Lung (tissue), 16 donors: Measurements from ENCODE around the gene C9orf153. TPM values are rescaled to one million over a fixed set of nuclear protein-coding genes. Genes with fewer than 3 reads are reported as not detected.

Experiments used
- ATAC-seq: fragments of 200-7000 bp; cut with Tn5 transposase; one replicate; pipeline ENCODE4 v1.9.1; 2020; ENCODE audit warnings: moderate number of reproducible peaks; ENCODE audit not compliant: insufficient read depth, low FRiP score
- DNase-seq, 3 donors: peaks; one replicate each; pipeline ENCODE4 v3.0.0-alpha.2; 2013 to 2017
- H3K27ac ChIP-seq, 2 donors: one replicate each; pipeline ENCODE4 v1.5.1; 2013; ENCODE audit warnings: mild to moderate bottlenecking in 2 of 2, moderate library complexity in 2 of 2, control low read depth in 1 of 2, inconsistent platforms in 1 of 2, low read depth in 1 of 2, low read length in 1 of 2
- H3K27me3 ChIP-seq, 3 donors: one replicate each; pipeline ENCODE4 v1.5.1; 2013; ENCODE audit warnings: low read length in 2 of 3; ENCODE audit not compliant: control insufficient read depth in 3 of 3, insufficient read depth in 3 of 3
- H3K36me3 ChIP-seq, 4 donors: one replicate each; pipeline ENCODE4 v1.5.1; 2013; ENCODE audit warnings: low read length in 4 of 4, mild to moderate bottlenecking in 1 of 4, moderate library complexity in 1 of 4; ENCODE audit not compliant: control insufficient read depth in 4 of 4, insufficient read depth in 4 of 4
- H3K4me1 ChIP-seq, 5 donors: one replicate each; pipeline ENCODE4 v1.5.1; 2013; ENCODE audit warnings: low read length in 5 of 5, mild to moderate bottlenecking in 2 of 5, moderate library complexity in 1 of 5; ENCODE audit not compliant: control insufficient read depth in 5 of 5, insufficient read depth in 5 of 5
- H3K4me3 ChIP-seq: one replicate; pipeline ENCODE4 v1.5.1; 2013; ENCODE audit warnings: mild to moderate bottlenecking, control low read depth, moderate library complexity
- H3K9ac ChIP-seq, 2 donors: one replicate each; pipeline ENCODE4 v1.5.1; 2013; ENCODE audit warnings: low read length in 2 of 2, control low read depth in 1 of 2; ENCODE audit not compliant: insufficient read depth in 1 of 2
- H3K9me3 ChIP-seq, 4 donors: one replicate each; pipeline ENCODE4 v1.5.1; 2013; ENCODE audit warnings: low read length in 3 of 4, mild to moderate bottlenecking in 1 of 4, moderate library complexity in 1 of 4; ENCODE audit not compliant: control insufficient read depth in 4 of 4, insufficient read depth in 3 of 4
- WGBS, 2 donors: extraction: QIAGEN DNeasy Blood & Tissue Kit; methylation state at CpG; one replicate each; pipeline ENCODE4 v1.1.7; 2013; 5-methylcytosine and 5-hydroxymethylcytosine counted together
- long read RNA-seq, 5 donors: transcript quantifications; one replicate each; lab custom pipeline, GENCODE V29; 2026
- polyA plus RNA-seq, 2 donors: library from polyadenylated mRNA; stranded (reverse); fragments of 200-250 nt; gene quantifications; one replicate each; pipeline ENCODE4 v1.2.1, GENCODE V29; 2013
- total RNA-seq, 2 donors: library from RNA; depleted of rRNA in 1 of 2; stranded (reverse); fragments of >200 nt in 1 of 2; gene quantifications; one replicate each; pipeline ENCODE4 v1.2.1, GENCODE V29; 2014 to 2021
- TF ChIP-seq, protein P1 (sequence below): IDR thresholded peaks from 2 replicates; pipeline ENCODE4 v1.5.1; 2012; ENCODE audit warnings: mild to moderate bottlenecking; ENCODE audit errors: control extremely low read depth, extremely low read depth
- donor health status: control.
- donor health status: control.
- donor health status: Bipolar disorder and iron deficiency.
- donor health status: healthy.
- donor health status: DM: yes; HTN: yes; CAD: no.

Gene C9orf153
- total RNA-seq (1 to 10 TPM in 1 of 2 donors, under 1 TPM in 1; 0.12 to 2.7 TPM), polyA plus RNA-seq (under 1 TPM; 0.02 to 0.26 TPM)
- long read RNA-seq, donor 1 = 0 reads
- long read RNA-seq, donor 2 = 0 reads
- long read RNA-seq, donor 3 = 0 reads
- long read RNA-seq, donor 4 = 0 reads
- long read RNA-seq, donor 5 = 0 reads

- ATAC-seq (no peak), DNase-seq (no peak)
- H3K36me3 ChIP-seq = peaks cover 4 to 24% (median 11%) of the 10 kb centered on the region in 4 donors
- TF ChIP-seq, protein P1, sequence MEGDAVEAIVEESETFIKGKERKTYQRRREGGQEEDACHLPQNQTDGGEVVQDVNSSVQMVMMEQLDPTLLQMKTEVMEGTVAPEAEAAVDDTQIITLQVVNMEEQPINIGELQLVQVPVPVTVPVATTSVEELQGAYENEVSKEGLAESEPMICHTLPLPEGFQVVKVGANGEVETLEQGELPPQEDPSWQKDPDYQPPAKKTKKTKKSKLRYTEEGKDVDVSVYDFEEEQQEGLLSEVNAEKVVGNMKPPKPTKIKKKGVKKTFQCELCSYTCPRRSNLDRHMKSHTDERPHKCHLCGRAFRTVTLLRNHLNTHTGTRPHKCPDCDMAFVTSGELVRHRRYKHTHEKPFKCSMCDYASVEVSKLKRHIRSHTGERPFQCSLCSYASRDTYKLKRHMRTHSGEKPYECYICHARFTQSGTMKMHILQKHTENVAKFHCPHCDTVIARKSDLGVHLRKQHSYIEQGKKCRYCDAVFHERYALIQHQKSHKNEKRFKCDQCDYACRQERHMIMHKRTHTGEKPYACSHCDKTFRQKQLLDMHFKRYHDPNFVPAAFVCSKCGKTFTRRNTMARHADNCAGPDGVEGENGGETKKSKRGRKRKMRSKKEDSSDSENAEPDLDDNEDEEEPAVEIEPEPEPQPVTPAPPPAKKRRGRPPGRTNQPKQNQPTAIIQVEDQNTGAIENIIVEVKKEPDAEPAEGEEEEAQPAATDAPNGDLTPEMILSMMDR = no peak
- H3K9ac ChIP-seq = no peak within 1 kb of the TSS
- no peaks in the 10 kb centered on the region for H3K9me3 ChIP-seq
- no peaks in the 10 kb centered on the region for H3K27me3 ChIP-seq
- H3K4me1 ChIP-seq = peaks cover 4 to 33% (median 6%) of the 10 kb centered on the region in 5 donors
- H3K4me3 ChIP-seq = no peak within 1 kb of the TSS
- H3K27ac ChIP-seq = no peak within 1 kb of the TSS
- 86 to 95% methylated on average over 8 of the region's 8 CpGs for WGBS, 2 donors
Observed at GRCh38 chr9:86259557-86259956, at the start of gene C9orf153. Gene C9orf153, minus strand, starts transcription at chr9:86259657. Its CDS starts 30,054 bp downstream, at chr9:86229603.

DNA sequence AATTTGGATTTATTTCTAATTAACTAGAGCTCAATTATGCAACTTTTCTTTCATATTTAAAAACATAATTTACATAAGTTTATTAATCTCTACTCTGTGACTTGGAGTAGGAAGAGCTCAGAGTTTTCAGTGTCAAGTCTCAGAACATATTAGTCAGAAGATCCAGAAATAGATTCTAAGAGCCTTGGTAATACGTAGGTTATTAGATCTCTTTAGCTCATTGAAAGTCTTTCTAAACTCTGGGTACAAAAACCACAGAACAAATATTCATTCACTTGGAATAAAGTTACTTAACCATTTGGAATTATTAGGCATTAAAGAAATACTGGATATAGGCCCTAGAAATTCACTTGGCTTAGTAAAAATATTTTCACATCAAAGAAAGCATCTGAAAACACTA is 49.2 kb upstream of the C9orf153 start:
- WGBS, 2 donors = 76 to 98% methylated on average over 1 of the region's 1 CpG
- Histone ChIP-seq H3K9me3 (no peaks in the 10 kb centered on the region), H3K27ac (no peak overlapping the region), H3K9ac (no peak overlapping the region), H3K36me3 (peaks cover 11 to 42% (median 30%) of the 10 kb centered on the region in 4 donors), H3K27me3 (no peaks in the 10 kb centered on the region), H3K4me1 (no peaks in the 10 kb centered on the region), H3K4me3 (no peak overlapping the region)
- ATAC-seq (no peak), DNase-seq (no peak)
- TF ChIP-seq, protein P1 = no peak

DNA sequence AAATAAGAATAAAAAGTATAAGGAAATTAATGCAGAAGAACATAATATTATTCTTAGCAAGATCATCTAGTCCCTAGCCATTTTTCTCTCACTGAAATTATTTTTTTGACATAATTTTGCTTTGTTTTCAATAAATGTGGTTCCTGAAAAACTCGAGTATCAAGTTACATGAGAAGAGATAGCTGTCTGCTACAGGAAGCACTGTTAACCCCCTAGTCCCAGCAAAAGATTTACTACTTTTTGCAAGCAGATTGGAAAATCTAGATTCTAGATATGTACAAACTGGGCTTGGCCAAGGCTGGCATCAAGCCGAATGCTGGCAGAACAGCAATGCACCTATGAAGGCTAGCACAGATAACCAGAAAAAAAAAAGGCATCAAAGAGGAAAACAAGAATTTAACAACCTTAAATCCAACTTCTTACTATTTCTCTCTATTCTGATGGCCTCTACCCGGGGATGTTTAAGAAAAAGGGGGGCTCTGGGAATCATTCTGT is 44.8 kb upstream of the C9orf153 start:
- Histone ChIP-seq H3K9me3 (no peaks in the 10 kb centered on the region), H3K27ac (no peak overlapping the region), H3K4me3 (no peak overlapping the region), H3K4me1 (peaks cover 0 to 2% (median 0%) of the 10 kb centered on the region in 5 donors), H3K9ac (no peak overlapping the region), H3K27me3 (no peaks in the 10 kb centered on the region), H3K36me3 (peaks cover 19 to 48% (median 35%) of the 10 kb centered on the region in 4 donors)
- ATAC-seq (no peak), DNase-seq (peak in 2 of 3 donors; percentile 8 to 34)
- TF ChIP-seq, protein P1 = no peak
- 62 to 65% methylated on average over 3 of the region's 3 CpGs for WGBS, 2 donors
